Astrocyte of the spinal cord (primary cell): ENCODE results near the gene GTF2IRD2.
"Not testable (repeated sequence)": the region's sequence is repeated elsewhere in the genome, so short reads cannot be mapped to it uniquely, and the experiment has no call there.

Source experiments
- DNase-seq: peaks from one replicate; pipeline ENCODE4 v3.0.0; 2011; ENCODE audit warnings: low read depth, low spot score
- H3K4me3 ChIP-seq: 2 replicates; pipeline ENCODE4 v1.5.1; 2011; ENCODE audit warnings: low read depth, mild to moderate bottlenecking, low read length, moderate library complexity
- in situ Hi-C: cut with HindIII; loops from 2 replicates; pipeline ENCODE4 v1.10.0; 2017; ENCODE audit warnings: low sequenced_read_pairs

The GTF2IRD2 gene

DNA sequence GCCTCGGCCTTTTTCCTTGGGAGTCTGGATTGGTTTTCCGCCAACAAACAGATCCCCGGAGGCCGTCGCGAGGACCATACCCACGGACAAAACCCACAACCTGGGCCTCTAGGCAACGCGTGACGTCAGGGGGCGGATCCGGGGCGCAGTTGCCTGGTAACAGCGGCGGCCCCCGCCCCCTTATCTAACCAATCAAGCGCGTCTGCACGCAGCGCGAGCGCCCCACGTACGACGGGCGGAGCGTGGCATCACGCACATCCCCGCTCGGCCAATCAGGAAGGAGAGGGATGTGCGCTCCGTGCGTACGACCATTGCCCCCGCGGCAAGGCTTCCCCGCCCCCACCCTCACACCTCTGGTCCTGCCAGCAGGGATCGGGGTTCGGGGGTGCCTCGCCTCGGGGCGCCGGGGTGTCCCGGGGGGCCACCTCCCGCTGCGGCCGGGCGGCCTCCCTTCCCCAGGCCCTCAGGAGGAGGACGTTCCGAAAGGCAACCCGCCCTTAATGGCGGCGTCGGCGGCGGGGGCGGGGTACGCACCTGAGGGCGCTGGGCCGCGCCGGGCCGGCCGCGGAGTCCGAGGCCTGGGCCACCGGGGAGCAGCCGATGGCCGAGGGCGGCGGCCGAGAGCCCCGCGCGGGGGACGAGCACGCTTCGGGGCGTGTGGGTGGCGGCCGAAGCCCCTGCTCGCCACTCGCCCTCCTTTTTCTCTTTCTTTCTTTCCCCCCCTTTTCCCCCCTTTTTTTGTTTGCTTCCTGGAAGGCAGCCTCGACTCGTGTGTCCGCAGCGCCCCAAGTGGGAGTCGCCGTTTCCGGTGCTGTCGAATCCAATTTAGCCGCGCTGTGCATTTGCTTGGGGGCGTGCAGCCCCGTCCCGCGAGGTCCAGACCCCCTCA, at the start of gene GTF2IRD2:
TSS of gene GTF2IRD2 (minus strand) at position 773 of the 889 bp plus-strand sequence. CDS start 15,227 bp downstream, outside the sequence.
- peak within 1 kb of the TSS; percentile 27 for H3K4me3 ChIP-seq
- in situ Hi-C loops, DNase-seq: not testable (repeated sequence)

DNA sequence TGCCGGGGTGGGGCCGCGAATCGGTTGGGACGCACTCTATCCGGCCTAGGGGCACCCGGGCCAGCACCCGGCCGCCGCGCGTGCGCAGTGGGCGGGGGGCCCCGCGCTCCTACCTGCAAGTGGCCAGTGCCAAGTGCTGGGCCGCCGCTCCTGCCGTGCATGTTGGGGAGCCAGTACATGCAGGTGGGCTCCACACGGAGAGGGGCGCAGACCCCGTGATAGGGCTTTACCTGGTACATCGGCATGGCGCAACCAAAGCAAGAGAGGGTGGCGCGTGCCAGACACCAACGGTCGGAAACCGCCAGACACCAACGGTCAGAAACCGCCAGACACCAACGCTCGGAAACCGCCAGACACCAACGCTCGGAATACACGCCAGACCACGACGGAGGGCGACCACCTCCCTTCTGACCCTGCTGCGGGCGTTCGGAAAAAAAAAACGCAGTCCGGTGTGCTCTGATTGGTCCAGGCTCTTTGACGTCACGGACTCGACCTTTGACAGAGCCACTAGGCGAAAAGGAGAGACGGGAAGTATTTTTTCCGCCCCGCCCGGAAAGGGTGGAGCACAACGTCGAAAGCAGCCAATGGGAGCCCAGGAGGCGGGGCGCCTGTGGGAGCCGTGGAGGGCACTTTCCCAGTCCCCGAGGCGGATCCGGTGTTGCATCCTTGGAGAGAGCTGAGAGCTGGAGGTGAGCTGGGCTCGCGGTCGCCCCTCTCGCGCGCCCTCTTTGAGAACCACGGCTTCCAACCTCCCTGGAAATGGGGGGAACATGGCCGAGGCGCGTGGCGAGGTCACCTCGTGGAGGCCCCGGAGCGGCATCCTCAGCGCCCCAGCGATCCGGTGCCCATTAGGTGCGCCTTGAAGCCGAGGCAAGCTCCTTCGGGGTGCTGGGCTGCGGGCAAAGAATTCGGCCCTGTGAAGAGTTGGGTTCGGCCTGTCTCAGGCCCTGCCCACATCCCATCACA, 39.0 kb upstream of the GTF2IRD2 start:
- DNase-seq: peak; percentile 67
- peak overlapping the region; percentile 63 for H3K4me3 ChIP-seq
- in situ Hi-C loops: not testable (repeated sequence)

DNA sequence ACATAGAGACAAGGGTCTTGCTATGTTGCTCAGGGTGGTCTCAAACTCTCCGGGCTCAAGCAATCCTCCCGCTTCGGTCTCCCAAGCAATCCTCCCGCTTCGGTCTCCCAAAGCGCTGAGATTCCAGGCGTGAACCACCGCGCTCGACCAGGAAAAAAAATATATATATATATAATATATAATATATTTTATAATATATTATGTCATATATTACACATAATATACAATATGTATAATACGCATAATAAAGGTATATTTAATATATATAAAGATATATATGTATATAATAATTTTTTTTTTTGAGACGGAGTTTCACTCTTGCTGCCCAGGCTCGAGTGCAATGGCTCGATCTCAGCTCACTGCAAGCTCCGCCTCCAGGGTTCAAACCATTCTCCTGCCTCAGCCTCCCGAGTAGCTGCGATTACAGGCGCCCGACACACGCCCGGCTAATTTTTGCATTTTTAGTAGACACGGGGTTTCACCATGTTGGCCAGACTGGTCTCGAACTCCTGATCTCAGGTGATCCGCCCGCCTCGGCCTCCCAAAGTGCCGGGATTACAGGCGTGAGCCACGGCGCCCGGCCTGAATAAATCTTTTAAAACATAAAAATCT, 38.2 kb upstream of the GTF2IRD2 start:
- in situ Hi-C loops, DNase-seq: not testable (repeated sequence)
- peak overlapping the region; percentile 25 for H3K4me3 ChIP-seq

DNA sequence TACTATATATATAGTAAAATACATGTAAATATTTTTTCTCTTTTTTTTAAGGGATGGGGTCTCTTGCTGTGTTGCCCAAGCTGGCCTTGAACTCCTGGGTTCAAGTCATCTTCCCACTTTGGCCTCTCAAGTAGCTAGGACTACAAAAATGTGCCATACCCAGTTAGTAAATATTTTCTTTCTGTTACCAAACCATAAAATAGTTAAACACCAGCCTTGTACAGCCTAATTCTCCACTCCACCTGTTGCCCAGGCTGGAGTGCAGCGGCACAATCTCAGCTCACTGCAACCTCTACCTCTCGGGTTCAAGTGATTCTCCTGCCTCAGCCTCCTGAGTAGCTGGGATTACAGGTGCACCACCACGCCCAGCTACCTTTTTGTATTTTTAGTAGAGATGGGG, 33.9 kb upstream of the GTF2IRD2 start:
- in situ Hi-C loops, H3K4me3 ChIP-seq, DNase-seq: not testable (repeated sequence)

DNA sequence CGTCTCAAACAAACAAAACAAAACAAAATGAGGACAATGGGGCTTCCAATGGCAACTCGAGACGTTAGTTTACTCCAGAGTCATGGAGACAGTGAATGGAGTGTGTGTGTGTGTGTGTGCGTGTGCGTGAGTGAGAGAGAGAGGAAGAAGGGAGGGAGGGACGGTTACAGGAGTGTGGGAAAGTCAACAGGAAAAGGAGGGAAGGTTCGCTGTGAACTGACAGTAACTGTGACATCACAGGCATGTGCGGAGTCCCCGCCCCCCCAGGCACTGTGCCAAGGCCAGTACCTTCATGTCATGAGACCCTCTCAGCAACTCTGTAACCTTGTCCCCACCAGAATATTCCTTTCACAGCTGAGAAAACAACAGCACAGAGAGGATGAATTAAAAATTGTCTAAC, 30.7 kb upstream of the GTF2IRD2 start:
- in situ Hi-C loops, DNase-seq, H3K4me3 ChIP-seq: not testable (repeated sequence)

DNA sequence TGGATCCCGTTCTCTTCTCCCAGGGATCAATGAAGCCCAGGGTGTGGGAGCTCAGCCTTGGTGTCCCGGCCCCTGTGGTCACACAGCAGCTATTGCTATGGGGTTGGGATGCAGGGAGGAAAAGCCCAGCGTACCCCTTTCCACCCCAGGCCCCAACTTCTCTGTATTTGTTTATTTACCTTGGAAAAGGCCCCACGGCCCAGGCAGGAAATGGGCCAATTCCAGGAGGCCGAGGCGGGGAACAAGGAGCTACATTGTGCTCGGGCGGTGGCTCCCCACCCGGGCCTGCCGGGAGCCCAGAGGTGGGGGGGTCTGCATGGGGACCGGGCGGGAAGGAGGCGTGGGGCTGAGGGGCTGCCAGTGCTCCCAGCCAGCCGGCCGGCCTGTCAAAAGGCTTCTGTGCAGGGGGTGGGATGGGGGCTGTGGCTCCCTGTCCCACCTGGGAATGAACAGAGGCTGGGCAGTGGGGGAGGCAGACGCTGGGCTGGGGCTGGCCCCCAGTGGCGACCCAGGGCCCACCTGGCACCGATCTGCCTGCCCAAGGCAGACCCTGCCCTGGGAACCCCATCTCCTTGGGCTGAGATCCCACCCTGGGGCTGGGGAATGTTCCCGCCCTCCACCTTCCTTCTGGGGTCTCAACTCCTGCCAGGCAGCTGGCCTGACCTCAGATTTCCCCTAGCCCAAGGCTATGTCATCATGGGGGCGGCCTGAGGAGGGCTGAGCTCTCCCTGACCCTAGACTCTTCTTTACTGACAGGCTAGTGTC, 23.5 kb upstream of the GTF2IRD2 start:
- H3K4me3 ChIP-seq, in situ Hi-C loops: not testable (repeated sequence)
- DNase-seq: peak; percentile 35

DNA sequence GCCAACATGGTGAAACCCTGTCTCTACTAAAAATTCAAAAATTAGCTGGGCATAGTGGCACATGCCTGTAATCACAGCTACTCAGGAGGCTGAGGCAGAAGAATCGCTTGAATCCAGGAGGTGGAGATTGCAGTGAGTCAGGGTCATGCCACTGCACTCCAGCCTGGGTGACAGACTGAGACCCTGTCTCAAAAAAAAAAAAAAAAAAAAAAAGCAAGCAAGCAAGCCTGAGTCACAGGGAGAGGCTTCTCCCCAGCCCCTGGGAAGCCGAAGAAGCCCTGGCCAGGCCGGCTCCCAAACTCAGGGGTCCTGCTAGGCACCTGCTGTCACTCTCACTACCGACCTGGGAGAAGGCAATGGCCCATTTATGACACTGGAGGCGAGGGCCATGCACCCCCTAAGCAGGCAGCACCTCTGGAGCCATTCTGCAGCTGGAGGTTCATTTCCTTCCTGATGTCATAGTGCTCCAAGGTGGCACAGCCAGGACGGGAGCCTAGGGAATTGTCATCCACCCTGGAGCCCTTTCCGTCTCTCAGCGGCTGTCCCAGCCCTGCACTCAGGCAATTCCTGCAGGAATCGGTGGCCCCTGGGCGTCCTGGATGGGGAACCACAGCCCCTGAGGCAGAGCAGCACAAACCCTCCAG, 22.8 kb upstream of the GTF2IRD2 start:
- H3K4me3 ChIP-seq, DNase-seq, in situ Hi-C loops: not testable (repeated sequence)

DNA sequence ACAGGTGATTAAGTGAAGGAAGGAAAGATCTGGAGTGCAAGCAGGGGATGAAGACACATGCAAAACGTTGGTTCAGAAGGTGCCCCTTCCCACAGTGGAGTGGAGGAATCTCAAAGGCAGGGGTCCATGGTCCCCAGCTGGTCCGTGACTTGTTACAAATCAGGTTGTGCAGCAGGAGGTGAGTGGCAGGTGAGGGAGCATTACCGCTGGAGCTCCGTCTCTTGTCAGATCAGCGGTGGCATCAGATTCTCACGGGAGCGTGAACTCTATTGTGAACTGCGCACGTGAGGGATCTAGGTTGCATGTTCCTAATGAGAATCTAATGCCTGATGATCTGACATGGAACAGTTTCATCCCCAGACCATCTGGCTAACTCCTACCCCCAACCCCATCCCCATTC, 21.1 kb upstream of the GTF2IRD2 start:
- DNase-seq, H3K4me3 ChIP-seq, in situ Hi-C loops: not testable (repeated sequence)

DNA sequence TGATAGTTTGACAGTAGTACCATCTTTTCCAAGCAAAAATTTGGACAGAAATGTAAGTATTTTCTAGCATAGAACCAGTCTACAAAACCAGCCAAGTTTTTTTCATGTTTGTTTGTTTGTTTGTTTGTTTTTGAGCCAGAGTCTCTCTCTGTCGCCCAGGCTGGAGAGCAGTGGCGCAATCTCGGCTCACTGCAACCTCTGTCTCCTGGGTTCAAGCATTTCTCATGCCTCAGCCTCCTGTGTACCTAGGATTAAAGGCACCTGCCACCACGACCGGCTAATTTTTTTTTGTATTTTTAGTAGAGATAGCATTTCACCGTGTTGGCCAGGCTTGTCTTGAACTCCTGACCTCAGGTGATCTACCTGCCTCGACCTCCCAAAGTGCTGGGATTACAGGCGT, 14.4 kb upstream of the GTF2IRD2 start:
- DNase-seq, in situ Hi-C loops, H3K4me3 ChIP-seq: not testable (repeated sequence)

DNA sequence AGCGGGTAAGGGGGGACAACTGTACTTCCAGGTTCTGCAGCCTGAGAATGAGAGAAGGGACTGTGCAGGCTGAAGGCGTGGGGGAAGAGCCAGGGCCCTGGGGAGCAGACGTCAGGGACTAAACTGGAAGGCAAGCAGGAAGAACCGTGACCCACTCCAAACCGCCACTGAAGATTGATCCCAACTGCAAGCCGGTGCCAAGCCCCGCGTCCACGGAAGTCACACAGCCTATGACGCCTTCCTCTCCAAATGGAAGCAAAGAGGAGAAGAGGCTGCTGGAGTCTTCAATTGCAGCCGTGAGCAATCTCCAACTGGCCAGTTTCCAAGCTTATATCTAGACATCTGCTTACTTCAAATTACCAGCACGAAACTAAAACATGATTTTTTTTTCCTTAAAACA, 1.6 kb downstream of the GTF2IRD2 start:
- DNase-seq, H3K4me3 ChIP-seq, in situ Hi-C loops: not testable (repeated sequence)

DNA sequence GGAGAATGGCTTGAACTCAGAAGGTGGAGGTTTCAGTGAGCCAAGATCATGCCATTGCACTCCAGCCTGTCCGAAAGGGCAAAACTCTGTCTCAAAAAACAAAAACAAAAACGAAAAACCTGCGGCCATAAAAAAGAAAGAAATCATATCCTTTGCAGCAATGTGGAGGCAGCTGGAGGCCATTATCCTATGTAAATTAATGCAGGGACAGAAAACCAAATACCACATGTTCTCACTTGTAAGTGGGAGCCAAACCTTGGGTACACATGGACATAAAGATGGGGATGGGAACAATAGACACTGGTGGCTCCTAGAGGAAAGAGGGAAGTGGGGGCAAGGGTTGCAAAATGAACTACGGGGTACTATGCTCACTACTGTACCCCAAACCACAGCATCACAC, 21.0 kb downstream of the GTF2IRD2 start:
- H3K4me3 ChIP-seq, in situ Hi-C loops, DNase-seq: not testable (repeated sequence)

DNA sequence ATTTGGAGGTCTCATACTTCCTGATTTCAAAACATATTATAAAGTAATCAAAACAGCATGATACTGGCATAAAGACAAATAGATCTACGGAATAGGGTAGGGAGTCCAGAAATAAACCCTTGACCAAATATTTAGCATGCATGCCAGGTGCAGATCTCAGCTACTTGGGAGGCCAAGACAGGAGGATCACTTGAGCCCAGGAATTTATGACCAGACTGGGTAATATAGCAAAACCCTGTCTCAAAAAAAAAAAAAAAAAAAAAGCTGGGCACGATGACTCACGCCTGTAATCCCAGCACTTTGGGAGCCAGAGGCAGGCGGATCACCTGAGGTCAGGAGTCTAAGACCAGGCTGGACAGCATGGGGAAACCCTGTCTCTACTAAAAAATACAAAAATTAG, 21.4 kb downstream of the GTF2IRD2 start:
- H3K4me3 ChIP-seq, in situ Hi-C loops, DNase-seq: not testable (repeated sequence)

DNA sequence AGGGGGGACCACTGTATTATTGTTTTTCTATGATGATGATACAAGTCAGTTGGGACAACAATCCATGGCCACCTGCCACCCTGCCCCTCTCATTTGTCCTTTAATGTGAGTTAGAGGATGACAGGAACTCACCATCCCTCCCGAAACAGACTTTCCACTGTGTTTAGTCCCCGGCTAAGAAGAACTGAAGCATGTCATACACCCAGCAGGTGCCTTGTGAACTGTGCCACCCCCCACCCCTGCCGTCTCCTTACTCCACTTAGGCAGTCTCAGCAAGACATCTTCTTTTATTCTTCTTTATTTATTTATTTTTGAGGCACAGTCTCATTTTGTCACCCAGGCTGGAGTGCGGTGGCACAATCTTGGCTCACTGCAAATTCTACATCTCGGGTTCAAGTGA, 30.1 kb downstream of the GTF2IRD2 start:
- DNase-seq, in situ Hi-C loops, H3K4me3 ChIP-seq: not testable (repeated sequence)

DNA sequence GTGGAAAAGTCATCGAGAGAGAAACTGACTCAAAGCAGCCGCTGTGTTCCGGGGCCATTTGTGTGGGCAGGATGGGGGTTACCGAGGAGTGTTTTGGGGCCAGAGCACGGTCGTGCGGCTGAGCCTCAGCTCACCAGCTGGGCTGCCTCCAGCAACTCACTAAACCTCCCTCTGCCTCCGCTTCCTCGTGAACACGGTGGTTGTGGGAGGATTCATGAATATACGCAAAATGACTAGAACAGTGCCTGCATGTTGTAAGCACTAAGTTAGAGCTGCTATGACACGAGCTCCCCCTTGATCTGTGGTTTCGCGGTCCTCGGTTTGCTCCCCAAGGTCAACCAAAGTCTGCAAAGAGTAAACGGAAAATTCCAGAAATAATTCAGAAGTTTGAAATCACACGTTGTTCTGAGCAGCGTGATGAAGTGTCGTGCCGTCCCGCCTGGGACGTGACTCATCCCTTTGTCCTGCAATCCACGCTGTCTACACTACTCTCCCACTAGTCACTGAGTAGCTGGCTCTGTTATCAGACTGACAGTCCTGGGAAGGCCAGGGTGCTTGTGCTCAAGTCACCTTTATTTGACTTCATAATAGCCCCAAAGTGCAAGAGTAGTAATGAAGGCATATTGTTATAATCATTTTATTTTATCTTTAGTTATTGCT, 31.1 kb downstream of the GTF2IRD2 start:
- DNase-seq, in situ Hi-C loops, H3K4me3 ChIP-seq: not testable (repeated sequence)

DNA sequence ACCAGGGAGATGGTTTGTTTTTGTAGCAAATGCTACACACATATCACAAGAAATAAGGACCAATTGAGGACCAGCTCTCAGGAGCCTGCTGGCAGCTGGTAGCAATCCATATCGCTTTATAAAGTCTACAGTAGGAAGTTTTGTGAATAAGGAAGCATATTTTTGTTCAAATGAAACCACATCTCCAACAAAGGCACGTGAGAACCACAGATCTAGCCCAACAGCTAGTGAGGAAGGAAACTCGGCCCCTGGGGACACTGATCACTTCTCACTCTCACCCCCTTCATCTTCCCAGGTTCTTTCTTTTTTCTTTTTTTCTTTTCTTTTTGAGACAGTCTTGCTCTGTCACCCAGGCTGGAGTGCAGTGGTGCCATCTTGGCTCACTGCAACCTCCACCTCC, 35.5 kb downstream of the GTF2IRD2 start:
- DNase-seq, H3K4me3 ChIP-seq, in situ Hi-C loops: not testable (repeated sequence)
